Suprapubic skin (tissue), 4 donors: Measurements from ENCODE around the gene TRIM47.

Source experiments
- EP300 ChIP-seq: sonication (generic); formaldehyde crosslinking; IDR thresholded peaks from one replicate; pipeline ENCODE4 v1.6.1; 2017; ENCODE audit warnings: antibody characterized with exemption
- POLR2A ChIP-seq, 2 donors: fragments of 450-650 bp; IDR thresholded peaks; one replicate each; pipeline ENCODE4 v1.6.1; 2017; ENCODE audit warnings: antibody characterized with exemption in 2 of 2, mild to moderate bottlenecking in 2 of 2, moderate library complexity in 2 of 2
- POLR2AphosphoS5 ChIP-seq, 3 donors: sonication (generic); formaldehyde crosslinking; IDR thresholded peaks; one replicate each; pipeline ENCODE4 v1.6.1; 2017; ENCODE audit warnings: antibody characterized with exemption in 3 of 3
- TF ChIP-seq, protein P1 (sequence below), 2 donors: fragments of 200-600 bp in 1 of 2; fragments of 450-650 bp in 1 of 2; sonication (generic) in 1 of 2; IDR thresholded peaks; one replicate each; pipeline ENCODE4 v1.5.1; 2016 to 2019; ENCODE audit warnings: antibody characterized with exemption in 2 of 2, mild to moderate bottlenecking in 1 of 2, moderate library complexity in 1 of 2

DNA sequence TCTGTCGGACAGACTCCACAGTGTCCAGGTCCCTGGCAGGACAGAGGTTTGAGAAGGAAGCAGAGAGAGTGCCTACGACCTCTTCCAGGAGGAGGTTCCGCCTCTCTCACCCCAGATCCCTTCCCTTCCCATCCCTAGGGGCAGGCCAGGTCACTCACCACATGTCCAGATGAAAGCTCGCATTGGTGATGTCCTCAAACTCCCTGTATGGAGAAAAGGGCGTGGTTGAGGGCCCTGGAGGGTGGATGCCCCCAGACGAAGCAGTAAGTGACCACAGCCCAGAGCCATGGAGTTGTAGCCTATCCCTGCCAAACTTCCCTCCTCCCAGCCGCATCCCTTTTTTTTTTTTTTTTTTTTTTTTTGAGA lies 37.6 kb downstream of the TRIM47 start:
- no peak for TF ChIP-seq POLR2A (IDR thresholded peaks at IDR 0.05)
- no peak for TF ChIP-seq POLR2AphosphoS5 (IDR thresholded peaks at IDR 0.05)
- TF ChIP-seq, protein P1, sequence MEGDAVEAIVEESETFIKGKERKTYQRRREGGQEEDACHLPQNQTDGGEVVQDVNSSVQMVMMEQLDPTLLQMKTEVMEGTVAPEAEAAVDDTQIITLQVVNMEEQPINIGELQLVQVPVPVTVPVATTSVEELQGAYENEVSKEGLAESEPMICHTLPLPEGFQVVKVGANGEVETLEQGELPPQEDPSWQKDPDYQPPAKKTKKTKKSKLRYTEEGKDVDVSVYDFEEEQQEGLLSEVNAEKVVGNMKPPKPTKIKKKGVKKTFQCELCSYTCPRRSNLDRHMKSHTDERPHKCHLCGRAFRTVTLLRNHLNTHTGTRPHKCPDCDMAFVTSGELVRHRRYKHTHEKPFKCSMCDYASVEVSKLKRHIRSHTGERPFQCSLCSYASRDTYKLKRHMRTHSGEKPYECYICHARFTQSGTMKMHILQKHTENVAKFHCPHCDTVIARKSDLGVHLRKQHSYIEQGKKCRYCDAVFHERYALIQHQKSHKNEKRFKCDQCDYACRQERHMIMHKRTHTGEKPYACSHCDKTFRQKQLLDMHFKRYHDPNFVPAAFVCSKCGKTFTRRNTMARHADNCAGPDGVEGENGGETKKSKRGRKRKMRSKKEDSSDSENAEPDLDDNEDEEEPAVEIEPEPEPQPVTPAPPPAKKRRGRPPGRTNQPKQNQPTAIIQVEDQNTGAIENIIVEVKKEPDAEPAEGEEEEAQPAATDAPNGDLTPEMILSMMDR (IDR thresholded peaks at IDR 0.05), result no peak
- no peak for TF ChIP-seq EP300
